ENCODE measurements around the gene SKA2. TPM values are rescaled to one million over a fixed set of nuclear protein-coding genes. Genes with fewer than 3 reads are reported as not detected.
A peak's percentile ranks its signal among the peaks of the same experiment; 100 is the strongest.

Gene SKA2
- total RNA-seq, 2 donors from 2014 or later, result 29.5 to 53.8 TPM

Small RNAs within 50 kb of the gene (microRNA-seq; reads per million reads assigned to microRNA genes)
- gene MIR301A (37.5 reads per million, percentile 39 among the genes with 10 or more reads in this experiment), gene MIR454 (1,303 reads per million, percentile 82 among the genes with 10 or more reads in this experiment)

Other genes with a start within 250 kb of the SKA2 start
- gene TRIM37, start 48.3 kb downstream of the SKA2 start, total RNA-seq, result 10 to 100 TPM; 17.2 to 24.1 TPM
- gene PRR11, start 560 bp upstream of the SKA2 start, total RNA-seq, result 10 to 100 TPM; 10.8 to 34.0 TPM
- 10 to 100 TPM; 11.2 to 12.2 TPM for gene SMG8, start 54.8 kb upstream of the SKA2 start, total RNA-seq
- 1 to 10 TPM; 3.4 to 5.0 TPM for gene GDPD1, start 65.3 kb upstream of the SKA2 start, total RNA-seq
- gene YPEL2, start 176.5 kb upstream of the SKA2 start, total RNA-seq, result 10 to 100 TPM; 17.2 to 25.7 TPM

All from colonic mucosa (tissue), 2 donors.